Measurements from ENCODE around the gene EGFLAM.

Gene EGFLAM

DNA sequence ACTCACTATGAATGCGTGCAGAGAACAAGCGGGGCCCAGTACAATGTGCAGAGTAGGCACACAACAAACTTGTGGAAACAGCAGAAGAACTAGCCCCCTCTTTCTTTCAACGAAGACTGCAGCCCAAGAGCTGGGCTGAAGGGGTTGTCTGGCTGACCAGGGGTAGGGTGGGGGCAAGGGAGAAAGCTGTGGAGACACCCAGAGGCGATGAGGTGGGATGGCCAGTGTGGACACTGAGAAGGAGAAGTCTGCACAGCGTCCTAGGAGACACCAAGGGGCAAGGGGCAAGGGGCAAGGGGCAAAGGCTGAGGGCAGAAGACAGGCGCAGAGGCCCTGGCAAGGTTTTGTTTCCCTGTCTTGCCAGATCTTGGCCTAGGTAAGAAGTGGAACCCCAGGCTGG, 235.8 kb downstream of the EGFLAM start:
- Histone ChIP-seq H3K4me3 (ENCODE audit: low read depth, low read length, poor library complexity, severe bottlenecking) (no peak overlapping the region), H3K27me3 (ENCODE audit: insufficient read depth, low read length) (no peaks in the 10 kb centered on the region), H3K4me1 (ENCODE audit: insufficient read depth, low read length, severe bottlenecking) (no peaks in the 10 kb centered on the region), H3K27ac (ENCODE audit: low read depth, low read length, poor library complexity, severe bottlenecking) (no peak overlapping the region), H3K36me3 (ENCODE audit: insufficient read depth, low read length) (no peaks in the 10 kb centered on the region), H3K79me2 (ENCODE audit: insufficient read depth, low read length) (no peaks in the 10 kb centered on the region), H3K9me2 (ENCODE audit: low read depth, low read length) (no peaks in the 10 kb centered on the region), H4K20me1 (ENCODE audit: insufficient read depth, low read length) (no peaks in the 10 kb centered on the region), H3K4me2 (ENCODE audit: low read length) (no peak overlapping the region), H3K9ac (ENCODE audit: low read length) (no peak overlapping the region), H3K9me3 (ENCODE audit: low read length) (no peaks in the 10 kb centered on the region), H3F3A (ENCODE audit: insufficient read depth, low read length) (no peaks in the 10 kb centered on the region), H2AFZ (ENCODE audit: low read length) (no peak overlapping the region)
- TF ChIP-seq EZH2 (IDR thresholded peaks at IDR 0.05; ENCODE audit: borderline replicate concordance, low read length) = no peak
- TF ChIP-seq, protein P1, sequence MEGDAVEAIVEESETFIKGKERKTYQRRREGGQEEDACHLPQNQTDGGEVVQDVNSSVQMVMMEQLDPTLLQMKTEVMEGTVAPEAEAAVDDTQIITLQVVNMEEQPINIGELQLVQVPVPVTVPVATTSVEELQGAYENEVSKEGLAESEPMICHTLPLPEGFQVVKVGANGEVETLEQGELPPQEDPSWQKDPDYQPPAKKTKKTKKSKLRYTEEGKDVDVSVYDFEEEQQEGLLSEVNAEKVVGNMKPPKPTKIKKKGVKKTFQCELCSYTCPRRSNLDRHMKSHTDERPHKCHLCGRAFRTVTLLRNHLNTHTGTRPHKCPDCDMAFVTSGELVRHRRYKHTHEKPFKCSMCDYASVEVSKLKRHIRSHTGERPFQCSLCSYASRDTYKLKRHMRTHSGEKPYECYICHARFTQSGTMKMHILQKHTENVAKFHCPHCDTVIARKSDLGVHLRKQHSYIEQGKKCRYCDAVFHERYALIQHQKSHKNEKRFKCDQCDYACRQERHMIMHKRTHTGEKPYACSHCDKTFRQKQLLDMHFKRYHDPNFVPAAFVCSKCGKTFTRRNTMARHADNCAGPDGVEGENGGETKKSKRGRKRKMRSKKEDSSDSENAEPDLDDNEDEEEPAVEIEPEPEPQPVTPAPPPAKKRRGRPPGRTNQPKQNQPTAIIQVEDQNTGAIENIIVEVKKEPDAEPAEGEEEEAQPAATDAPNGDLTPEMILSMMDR (IDR thresholded peaks at IDR 0.05; ENCODE audit: low read length) = no peak

DNA sequence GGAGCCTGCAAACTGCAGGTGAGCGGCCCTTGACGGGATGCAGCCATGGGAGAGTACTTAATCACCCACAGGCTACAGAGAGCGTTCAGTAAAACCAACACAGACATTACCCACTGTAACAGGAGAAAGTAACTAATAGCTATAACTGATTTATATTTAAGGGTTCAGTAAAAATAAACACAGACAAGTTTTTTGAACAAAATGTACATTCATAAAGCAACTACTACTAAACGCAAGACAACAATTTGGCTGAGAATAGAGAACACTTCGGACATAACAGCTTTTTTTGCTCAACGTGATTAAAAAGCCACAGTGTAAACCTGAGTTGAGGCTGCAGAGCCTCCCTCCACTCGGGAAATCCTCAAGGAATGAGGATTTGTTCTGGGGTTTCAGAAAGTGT, 236.4 kb downstream of the EGFLAM start:
- Histone ChIP-seq H3K27me3 (ENCODE audit: insufficient read depth, low read length) (no peaks in the 10 kb centered on the region), H2AFZ (ENCODE audit: low read length) (no peak overlapping the region), H3K9me2 (ENCODE audit: low read depth, low read length) (no peaks in the 10 kb centered on the region), H3K79me2 (ENCODE audit: insufficient read depth, low read length) (no peaks in the 10 kb centered on the region), H3K9ac (ENCODE audit: low read length) (no peak overlapping the region), H3K9me3 (ENCODE audit: low read length) (no peaks in the 10 kb centered on the region), H3K4me1 (ENCODE audit: insufficient read depth, low read length, severe bottlenecking) (no peaks in the 10 kb centered on the region), H3F3A (ENCODE audit: insufficient read depth, low read length) (no peaks in the 10 kb centered on the region), H3K4me2 (ENCODE audit: low read length) (no peak overlapping the region), H3K4me3 (ENCODE audit: low read depth, low read length, poor library complexity, severe bottlenecking) (no peak overlapping the region), H4K20me1 (ENCODE audit: insufficient read depth, low read length) (no peaks in the 10 kb centered on the region), H3K27ac (ENCODE audit: low read depth, low read length, poor library complexity, severe bottlenecking) (no peak overlapping the region), H3K36me3 (ENCODE audit: insufficient read depth, low read length) (no peaks in the 10 kb centered on the region)
- no peak for TF ChIP-seq EZH2 (IDR thresholded peaks at IDR 0.05; ENCODE audit: borderline replicate concordance, low read length)
- TF ChIP-seq, protein P1 (IDR thresholded peaks at IDR 0.05; ENCODE audit: low read length) = no peak

DNA sequence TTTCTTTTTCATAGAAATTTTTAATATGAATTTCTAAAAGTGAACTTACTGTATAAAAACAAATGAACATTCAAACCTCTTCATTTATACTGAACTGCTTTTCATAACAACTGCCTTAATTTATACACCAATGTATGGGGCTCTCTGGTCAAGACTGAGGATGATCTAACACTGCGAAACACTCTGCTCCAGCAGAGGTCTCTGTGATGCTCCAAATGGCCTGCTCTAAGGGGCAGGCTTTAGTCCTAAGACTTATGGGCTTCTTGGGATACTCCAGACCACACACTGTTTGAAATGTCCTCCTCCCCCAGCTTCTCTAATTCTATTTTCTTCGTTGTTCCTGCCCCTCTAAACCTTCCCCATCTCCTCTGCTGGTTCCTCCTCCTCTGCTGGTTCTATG, 239.6 kb downstream of the EGFLAM start:
- Histone ChIP-seq H4K20me1 (ENCODE audit: insufficient read depth, low read length) (no peaks in the 10 kb centered on the region), H3K4me2 (ENCODE audit: low read length) (no peak overlapping the region), H3K9me3 (ENCODE audit: low read length) (no peaks in the 10 kb centered on the region), H3K36me3 (ENCODE audit: insufficient read depth, low read length) (no peaks in the 10 kb centered on the region), H3F3A (ENCODE audit: insufficient read depth, low read length) (no peaks in the 10 kb centered on the region), H3K27ac (ENCODE audit: low read depth, low read length, poor library complexity, severe bottlenecking) (no peak overlapping the region), H2AFZ (ENCODE audit: low read length) (no peak overlapping the region), H3K27me3 (ENCODE audit: insufficient read depth, low read length) (no peaks in the 10 kb centered on the region), H3K9me2 (ENCODE audit: low read depth, low read length) (no peaks in the 10 kb centered on the region), H3K4me1 (ENCODE audit: insufficient read depth, low read length, severe bottlenecking) (no peaks in the 10 kb centered on the region), H3K4me3 (ENCODE audit: low read depth, low read length, poor library complexity, severe bottlenecking) (no peak overlapping the region), H3K79me2 (ENCODE audit: insufficient read depth, low read length) (no peaks in the 10 kb centered on the region), H3K9ac (ENCODE audit: low read length) (no peak overlapping the region)
- no peak for TF ChIP-seq EZH2 (IDR thresholded peaks at IDR 0.05; ENCODE audit: borderline replicate concordance, low read length)
- TF ChIP-seq, protein P1 (IDR thresholded peaks at IDR 0.05; ENCODE audit: low read length) = no peak

Data from OCI-LY1 (cell line).